IMR-90 (cell line): ENCODE data around the gene RAD21L1. TPM values are rescaled to one million over a fixed set of nuclear protein-coding genes. Genes with fewer than 3 reads are reported as not detected.

Experiments used
- ATAC-seq: fragments of 200-7000 bp; cut with Tn5 transposase; 2 replicates; pipeline ENCODE4 v1.9.1; 2020; ENCODE audit warnings: low read depth, mild to moderate bottlenecking, moderate library complexity
- BruUV-seq: library from RNA; stranded (reverse); fragments of 400-500 nt; replicated peaks from 2 replicates; lab custom pipeline; 2021; lab: Mats Ljungman, UMichigan
- CTCF ChIA-PET: fragments of 300-600 bp; formaldehyde crosslinking; extraction: SDS; loops from one replicate; lab custom pipeline; 2021; ENCODE audit warnings: antibody characterized with exemption; lab: Yijun Ruan, JAX
- POLR2A ChIA-PET: fragments of 300-600 bp; sonication (Branson Sonifier 250); formaldehyde crosslinking; loops from one replicate; lab custom pipeline; 2022; ENCODE audit warnings: antibody characterized with exemption; ENCODE audit not compliant: unreplicated experiment; lab: Charles Lee
- DNase-seq: peaks from one replicate; pipeline ENCODE4 v3.0.0; 2013
- H2AFZ ChIP-seq: replicated peaks from 2 replicates; pipeline ENCODE3; 2013; ENCODE audit warnings: low read length, mild to moderate bottlenecking; ENCODE audit not compliant: poor library complexity
- H2AK5ac ChIP-seq: 2 replicates; pipeline ENCODE4 v1.6.1; 2013; ENCODE audit warnings: low read depth, low read length, inconsistent platforms
- H2AK9ac ChIP-seq: replicated peaks from 2 replicates; pipeline ENCODE3; 2013; ENCODE audit warnings: mild to moderate bottlenecking, low read depth, low read length, moderate library complexity; ENCODE audit not compliant: poor library complexity
- H2BK120ac ChIP-seq: 2 replicates; pipeline ENCODE4 v1.6.1; 2013; ENCODE audit warnings: low read depth, low read length, inconsistent platforms
- H2BK15ac ChIP-seq: 3 replicates; pipeline ENCODE4 v1.6.1; 2013; ENCODE audit warnings: low read depth, low read length, inconsistent platforms
- H2BK20ac ChIP-seq: 2 replicates; pipeline ENCODE4 v1.6.1; 2013; ENCODE audit warnings: low read depth, mild to moderate bottlenecking, inconsistent platforms, low read length, moderate library complexity
- H2BK5ac ChIP-seq: 2 replicates; pipeline ENCODE4 v1.6.1; 2013; ENCODE audit warnings: mild to moderate bottlenecking, low read depth, low read length, inconsistent platforms; ENCODE audit not compliant: poor library complexity, severe bottlenecking
- H3K14ac ChIP-seq: replicated peaks from 2 replicates; pipeline ENCODE4 v1.6.1; 2013; ENCODE audit warnings: low read depth, low read length, inconsistent platforms
- H3K18ac ChIP-seq: 2 replicates; pipeline ENCODE4 v1.6.1; 2013; ENCODE audit warnings: low read depth, low read length, control low read depth
- H3K23ac ChIP-seq: 2 replicates; pipeline ENCODE4 v1.6.1; 2013; ENCODE audit warnings: low read depth, low read length, inconsistent platforms
- H3K27ac ChIP-seq: 2 replicates; pipeline ENCODE4 v1.5.1; 2013; ENCODE audit warnings: mild to moderate bottlenecking, control low read depth, low read length; ENCODE audit not compliant: insufficient read depth
- H3K27me3 ChIP-seq: 2 replicates; pipeline ENCODE4 v1.6.1; 2013; ENCODE audit warnings: low read length; ENCODE audit not compliant: control insufficient read depth, insufficient read depth
- H3K36me3 ChIP-seq: 2 replicates; pipeline ENCODE4 v1.6.1; 2013; ENCODE audit warnings: low read length, mixed read lengths; ENCODE audit not compliant: control insufficient read depth, insufficient read depth
- H3K4ac ChIP-seq: 2 replicates; pipeline ENCODE4 v1.6.1; 2013; ENCODE audit warnings: low read depth, low read length, inconsistent platforms
- H3K4me1 ChIP-seq: 2 replicates; pipeline ENCODE4 v1.6.1; 2013; ENCODE audit warnings: low read length, mixed read lengths; ENCODE audit not compliant: control insufficient read depth, insufficient read depth
- H3K4me2 ChIP-seq: 2 replicates; pipeline ENCODE4 v1.6.1; 2013; ENCODE audit warnings: low read depth, mild to moderate bottlenecking, control low read depth, low read length, moderate library complexity
- H3K4me3 ChIP-seq: 2 replicates; pipeline ENCODE4 v1.5.1; 2013; ENCODE audit warnings: low read depth, mild to moderate bottlenecking, control low read depth, low read length, moderate library complexity; ENCODE audit not compliant: insufficient read depth
- H3K56ac ChIP-seq: 2 replicates; pipeline ENCODE4 v1.6.1; 2013; ENCODE audit warnings: low read length, inconsistent platforms; ENCODE audit not compliant: insufficient read depth; ENCODE audit errors: extremely low read depth
- H3K79me1 ChIP-seq, 2 experiments: 2 replicates each; pipeline ENCODE4 v1.6.1; 2013; ENCODE audit warnings: low read length in 2 of 2, inconsistent platforms in 1 of 2, low read depth in 1 of 2
- H3K9ac ChIP-seq: 2 replicates; pipeline ENCODE4 v1.6.1; 2013; ENCODE audit warnings: low read depth, low read length, control low read depth
- H3K9me1 ChIP-seq: 2 replicates; pipeline ENCODE4 v1.6.1; 2013; ENCODE audit warnings: low read length, inconsistent platforms; ENCODE audit not compliant: insufficient read depth
- H3K9me3 ChIP-seq: 2 replicates; pipeline ENCODE4 v1.6.1; 2013; ENCODE audit warnings: low read length; ENCODE audit not compliant: control insufficient read depth, insufficient read depth
- H4K20me1 ChIP-seq: 2 replicates; pipeline ENCODE4 v1.6.1; 2013; ENCODE audit warnings: low read length, inconsistent platforms; ENCODE audit not compliant: insufficient read depth
- H4K5ac ChIP-seq: 2 replicates; pipeline ENCODE4 v1.6.1; 2013; ENCODE audit warnings: mild to moderate bottlenecking, low read depth, low read length, control low read depth
- H4K8ac ChIP-seq, 2 experiments: 2 replicates each; pipeline ENCODE4 v1.6.1; 2013; ENCODE audit warnings: low read depth in 2 of 2, low read length in 2 of 2, control low read depth in 1 of 2, inconsistent platforms in 1 of 2
- H4K91ac ChIP-seq: 2 replicates; pipeline ENCODE4 v1.6.1; 2013; ENCODE audit warnings: low read depth, low read length, inconsistent platforms; ENCODE audit not compliant: insufficient read depth
- CEBPB ChIP-seq: IDR thresholded peaks from 2 replicates; pipeline ENCODE4 v1.6.1; 2012; ENCODE audit warnings: low read depth, low read length, improper control_type of control experiment
- MAFK ChIP-seq: IDR thresholded peaks from 2 replicates; pipeline ENCODE4 v1.6.1; 2012; ENCODE audit warnings: low read depth, low read length, improper control_type of control experiment
- MXI1 ChIP-seq: IDR thresholded peaks from 2 replicates; pipeline ENCODE4 v1.6.1; 2012; ENCODE audit warnings: low read depth, mild to moderate bottlenecking, low read length, moderate library complexity, borderline replicate concordance
- POLR2A ChIP-seq: IDR thresholded peaks from 2 replicates; pipeline ENCODE4 v1.6.1; 2012; ENCODE audit warnings: mild to moderate bottlenecking, low read depth, low read length
- RCOR1 ChIP-seq: IDR thresholded peaks from 2 replicates; pipeline ENCODE4 v1.6.1; 2012; ENCODE audit warnings: mild to moderate bottlenecking, low read length, improper control_type of control experiment; ENCODE audit not compliant: insufficient replicate concordance
- RFX5 ChIP-seq: IDR thresholded peaks from 2 replicates; pipeline ENCODE4 v1.8.0; 2012; ENCODE audit warnings: low read depth, mild to moderate bottlenecking, low read length, moderate library complexity
- SMC3 ChIP-seq: fragments of 150-350 bp; IDR thresholded peaks from 2 replicates; pipeline ENCODE4 v1.6.1; 2016; ENCODE audit warnings: low read depth, mild to moderate bottlenecking, antibody characterized with exemption, low read length, moderate library complexity
- WGBS, 2 experiments: methylation state at CpG; one replicate each; pipeline versions ENCODE4 v1.1.5 to v1.1.7; 2013; ENCODE audit warnings: missing lambda C conversion rate in 2 of 2; ENCODE audit not compliant: insufficient read length in 1 of 2; ENCODE audit errors: extremely low coverage in 2 of 2; 5-methylcytosine and 5-hydroxymethylcytosine counted together
- dilution Hi-C: fragments of 300-500 bp; cut with HindIII; formaldehyde crosslinking; loops from one replicate; pipeline ENCODE4 v1.14.3; 2018; ENCODE audit warnings: low sequenced_read_pairs; ENCODE audit not compliant: unreplicated experiment
- in situ Hi-C: fragments of 300-500 bp; cut with MboI; formaldehyde crosslinking; loops from 3 replicates; pipeline ENCODE4 v1.14.3; 2019; ENCODE audit warnings: low sequenced_read_pairs, inconsistent platforms, mixed read lengths
- intact Hi-C: fragments of 100-400 bp; cut with micrococcal nuclease; formaldehyde crosslinking; loops from 2 replicates; pipeline ENCODE4 v1.10.0; 2022
- polyA plus RNA-seq, 3 experiments: library from polyadenylated mRNA; depleted of rRNA; stranded (reverse); fragments of >200 nt; gene quantifications; 2 replicates each; pipeline ENCODE4 v1.2.3, GENCODE V29; 2012; ENCODE audit warnings: low replicate concordance in 1 of 3
- total RNA-seq: library from RNA; depleted of rRNA; stranded (reverse); fragments of >200 nt; gene quantifications from 2 replicates; pipeline ENCODE4 v1.2.3, GENCODE V29; 2012

RAD21L1 gene
- total and polyA plus RNA-seq, 2 of the 4 experiments (the other 2 are of a cell fraction), result not detected

GRCh38 chr20:1287787-1288569 is 62.1 kb downstream of the RAD21L1 start:
- Histone ChIP-seq H3K36me3 (no peaks in the 10 kb centered on the region), H3K27ac (no peak overlapping the region), H3K9me3 (no peaks in the 10 kb centered on the region), H3K4me1 (peaks cover 2% of the 10 kb centered on the region; the same call in 1 of the 2 replicates), H3K79me1 (peaks cover 2 to 10% of the 10 kb centered on the region in 2 experiments; a peak in 2 of 4 replicates), H3K56ac (no peak overlapping the region), H2AK9ac (no peak overlapping the region), H3K14ac (no peak overlapping the region), H2AK5ac (no peak overlapping the region), H2BK15ac (no peak overlapping the region), H3K27me3 (no peaks in the 10 kb centered on the region), H2BK5ac (no peak overlapping the region), H3K4me3 (no peak overlapping the region), H3K4ac (no peak overlapping the region), H3K4me2 (no peak overlapping the region), H4K20me1 (peaks cover 21% of the 10 kb centered on the region), H3K23ac (no peak overlapping the region), H2AFZ (no peak overlapping the region), H2BK120ac (no peak overlapping the region), H2BK20ac (no peak overlapping the region), H3K18ac (no peak overlapping the region), H3K9ac (no peak overlapping the region), H4K5ac (no peak overlapping the region), H4K8ac (no peak overlapping the region), H4K91ac (no peak overlapping the region), H3K9me1 (peaks cover 14% of the 10 kb centered on the region)
- ATAC-seq (no peak), DNase-seq (no peak)
- ChIA-PET CTCF (no interaction called here), POLR2A (no interaction called here)
- intact Hi-C loops, result no loop called here
- in situ Hi-C loops, result no loop called here
- no peak for TF ChIP-seq CEBPB
- no peak for TF ChIP-seq RFX5
- TF ChIP-seq POLR2A, result no peak
- no peak for TF ChIP-seq RCOR1
- no peak for TF ChIP-seq MXI1
- no peak for TF ChIP-seq MAFK
- no peak for TF ChIP-seq SMC3
- dilution Hi-C loops, result no loop called here
- no CpG with 5 or more reads among the region's 11 CpGs for WGBS, 2 experiments
- BruUV-seq, result no TSS peak
